ENCODE results near the gene OTOG. TPM values are rescaled to one million over a fixed set of nuclear protein-coding genes. Genes with fewer than 3 reads are reported as not detected.

The OTOG gene
- total RNA-seq, 1 donor from 2014 or later: 42.1 TPM

DNA sequence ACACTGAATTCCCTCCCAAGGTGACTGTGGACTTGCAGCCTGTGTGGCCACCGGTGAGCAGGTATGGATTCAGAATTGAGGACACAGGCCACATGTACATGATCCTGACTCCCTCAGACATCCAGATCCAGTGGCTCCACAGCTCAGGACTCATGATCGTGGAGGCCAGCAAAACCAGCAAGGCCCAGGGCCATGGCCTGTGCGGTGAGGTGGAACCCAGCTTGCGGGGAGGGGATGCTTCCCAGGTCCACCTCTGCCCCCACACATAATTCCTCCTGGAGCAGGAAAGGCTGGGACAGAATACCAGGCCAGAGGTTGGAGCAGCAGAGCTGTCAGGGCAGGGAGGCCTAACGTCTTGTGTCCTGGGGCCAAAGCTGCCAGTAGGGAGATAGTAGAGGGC lies 82.1 kb downstream of the OTOG start:
- peaks cover 37% of the 10 kb centered on the region for H3K27me3 ChIP-seq
- H3K9me3 ChIP-seq (ENCODE audit: low read depth): no peaks in the 10 kb centered on the region
- Mint-ChIP-seq H3K4me1 (no peaks in the 10 kb centered on the region), H3K9me3 (no peaks in the 10 kb centered on the region), H3K36me3 (no peaks in the 10 kb centered on the region), H3K27me3 (ENCODE audit: insufficient read depth, low read depth) (no peaks in the 10 kb centered on the region), H3K4me3 (no peak overlapping the region), H3K27ac (no peak overlapping the region)
- no peak for DNase-seq (ENCODE audit: low spot score)
- no peak overlapping the region for H2AFZ ChIP-seq (replicated peaks)
- H3K9ac ChIP-seq: no peak overlapping the region
- no peaks in the 10 kb centered on the region for H3F3A ChIP-seq (ENCODE audit: low read depth)
- no peak overlapping the region for H3K4me2 ChIP-seq
- H3K4me3 ChIP-seq: no peak overlapping the region
- no peaks in the 10 kb centered on the region for H4K20me1 ChIP-seq (ENCODE audit: low read depth)
- H3K79me2 ChIP-seq (ENCODE audit: low read depth): no peaks in the 10 kb centered on the region
- H3K36me3 ChIP-seq: no peaks in the 10 kb centered on the region
- TF ChIP-seq, protein P1, sequence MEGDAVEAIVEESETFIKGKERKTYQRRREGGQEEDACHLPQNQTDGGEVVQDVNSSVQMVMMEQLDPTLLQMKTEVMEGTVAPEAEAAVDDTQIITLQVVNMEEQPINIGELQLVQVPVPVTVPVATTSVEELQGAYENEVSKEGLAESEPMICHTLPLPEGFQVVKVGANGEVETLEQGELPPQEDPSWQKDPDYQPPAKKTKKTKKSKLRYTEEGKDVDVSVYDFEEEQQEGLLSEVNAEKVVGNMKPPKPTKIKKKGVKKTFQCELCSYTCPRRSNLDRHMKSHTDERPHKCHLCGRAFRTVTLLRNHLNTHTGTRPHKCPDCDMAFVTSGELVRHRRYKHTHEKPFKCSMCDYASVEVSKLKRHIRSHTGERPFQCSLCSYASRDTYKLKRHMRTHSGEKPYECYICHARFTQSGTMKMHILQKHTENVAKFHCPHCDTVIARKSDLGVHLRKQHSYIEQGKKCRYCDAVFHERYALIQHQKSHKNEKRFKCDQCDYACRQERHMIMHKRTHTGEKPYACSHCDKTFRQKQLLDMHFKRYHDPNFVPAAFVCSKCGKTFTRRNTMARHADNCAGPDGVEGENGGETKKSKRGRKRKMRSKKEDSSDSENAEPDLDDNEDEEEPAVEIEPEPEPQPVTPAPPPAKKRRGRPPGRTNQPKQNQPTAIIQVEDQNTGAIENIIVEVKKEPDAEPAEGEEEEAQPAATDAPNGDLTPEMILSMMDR (IDR thresholded peaks at IDR 0.05): no peak
- TF ChIP-seq EZH2phosphoT487 (IDR thresholded peaks at IDR 0.05): no peak
- no peaks in the 10 kb centered on the region for H3K4me1 ChIP-seq
- no peak overlapping the region for H3K27ac ChIP-seq

DNA sequence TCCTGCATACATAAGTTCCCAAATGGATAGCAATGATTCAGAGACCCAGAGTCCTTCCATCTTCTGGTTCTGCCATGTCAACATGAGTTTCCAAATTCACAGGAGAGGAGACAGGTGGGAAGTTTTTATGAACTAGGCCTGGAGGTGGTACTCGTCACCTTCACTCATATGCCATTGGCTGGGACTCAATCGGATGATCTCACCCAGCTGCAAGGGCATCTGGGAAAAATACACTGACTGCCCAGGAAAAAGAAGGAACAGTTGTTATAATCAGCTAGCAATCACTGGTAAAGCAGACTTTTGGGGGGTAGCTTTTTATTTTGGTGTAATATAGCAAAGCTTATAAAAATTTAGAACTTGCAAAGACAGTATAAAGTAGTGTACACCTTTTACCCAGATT lies 83.9 kb downstream of the OTOG start:
- no peaks in the 10 kb centered on the region for H3K9me3 ChIP-seq (ENCODE audit: low read depth)
- no peaks in the 10 kb centered on the region for H3K9me3 Mint-ChIP-seq
- no peaks in the 10 kb centered on the region for H4K20me1 ChIP-seq (ENCODE audit: low read depth)
- DNase-seq (ENCODE audit: low spot score): no peak
- H3K9ac ChIP-seq: no peak overlapping the region
- H3F3A ChIP-seq (ENCODE audit: low read depth): no peaks in the 10 kb centered on the region
- H3K27ac ChIP-seq: no peak overlapping the region
- no peak overlapping the region for H3K4me2 ChIP-seq
- TF ChIP-seq EZH2 (IDR thresholded peaks at IDR 0.05): no peak
- TF ChIP-seq, protein P1 (IDR thresholded peaks at IDR 0.05): no peak
- TF ChIP-seq EZH2phosphoT487 (IDR thresholded peaks at IDR 0.05): no peak
- no peak overlapping the region for H3K4me3 Mint-ChIP-seq
- H3K27me3 ChIP-seq: peaks cover 19% of the 10 kb centered on the region
- no peak overlapping the region for H2AFZ ChIP-seq (replicated peaks)
- no peak overlapping the region for H3K27ac Mint-ChIP-seq
- peaks cover 2% of the 10 kb centered on the region for H3K27me3 Mint-ChIP-seq (ENCODE audit: insufficient read depth, low read depth)
- no peaks in the 10 kb centered on the region for H3K36me3 ChIP-seq
- no peaks in the 10 kb centered on the region for H3K4me1 ChIP-seq
- no peak overlapping the region for H3K4me3 ChIP-seq
- H3K36me3 Mint-ChIP-seq: no peaks in the 10 kb centered on the region
- H3K79me2 ChIP-seq (ENCODE audit: low read depth): no peaks in the 10 kb centered on the region
- no peaks in the 10 kb centered on the region for H3K4me1 Mint-ChIP-seq

GRCh38 chr11:17631702-17632365 lies 84.8 kb downstream of the OTOG start:
- DNase-seq (ENCODE audit: low spot score): no peak

More at GRCh38 chr11:17631702-17632365, 84.8 kb downstream of the OTOG start:
- Histone ChIP-seq H3K9me3 (ENCODE audit: low read depth) (no peaks in the 10 kb centered on the region), H2AFZ (replicated peaks) (no peak overlapping the region), H3K4me3 (no peak overlapping the region), H3K4me1 (no peaks in the 10 kb centered on the region), H3K4me2 (no peak overlapping the region), H3K27me3 (peaks cover 10% of the 10 kb centered on the region), H3K9ac (no peak overlapping the region), H3K36me3 (no peaks in the 10 kb centered on the region), H3K79me2 (ENCODE audit: low read depth) (no peaks in the 10 kb centered on the region), H3F3A (ENCODE audit: low read depth) (no peaks in the 10 kb centered on the region), H4K20me1 (ENCODE audit: low read depth) (no peaks in the 10 kb centered on the region), H3K27ac (no peak overlapping the region)
- no peaks in the 10 kb centered on the region for H3K36me3 Mint-ChIP-seq
- H3K27me3 Mint-ChIP-seq (ENCODE audit: insufficient read depth, low read depth): peaks cover 3% of the 10 kb centered on the region
- no peaks in the 10 kb centered on the region for H3K9me3 Mint-ChIP-seq
- TF ChIP-seq EZH2 (IDR thresholded peaks at IDR 0.05) (no peak), EZH2phosphoT487 (IDR thresholded peaks at IDR 0.05) (no peak)
- TF ChIP-seq, protein P1 (IDR thresholded peaks at IDR 0.05): no peak
- H3K27ac Mint-ChIP-seq: no peak overlapping the region
- no peaks in the 10 kb centered on the region for H3K4me1 Mint-ChIP-seq
- H3K4me3 Mint-ChIP-seq: no peak overlapping the region

Measured in neural progenitor cell (in vitro differentiated cells).